ENCODE measurements around the gene BLCAP.

- no peak for TF ChIP-seq POLR2A (IDR thresholded peaks at IDR 0.05)
- TF ChIP-seq CTCF (IDR thresholded peaks at IDR 0.05): no peak
These were observed 53.3 kb downstream of the BLCAP start for GRCh38 chr20:37474386-37474785.
